CD4-positive, alpha-beta T cell treated with Interleukin-12 subunit alpha and Interleukin-12 subunit beta, for 1 hour (primary cell): ENCODE measurements around the gene RELN.

Experiments
- DNase-seq: peaks from one replicate; pipeline ENCODE4 v3.0.0-alpha.2; 2020

Gene RELN

DNA sequence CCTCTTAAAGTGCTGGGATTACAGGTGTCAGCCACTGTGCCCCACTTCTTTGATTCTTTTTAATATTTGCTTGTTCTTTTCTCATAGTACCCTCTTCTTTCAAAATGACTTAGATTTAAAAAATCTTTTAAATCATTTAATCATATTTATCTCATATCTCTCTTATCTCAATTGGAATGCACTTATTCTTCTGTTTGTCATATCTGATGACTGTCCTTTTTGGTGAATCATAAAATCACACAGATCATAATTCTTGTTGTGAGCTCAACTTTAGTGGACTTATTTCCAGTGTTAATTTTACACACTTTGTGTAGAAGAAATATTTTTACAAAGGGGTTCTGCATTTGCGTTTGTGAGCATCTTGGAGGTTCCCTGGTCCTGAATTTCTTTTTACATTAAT is 323.1 kb downstream of the RELN start:
- DNase-seq, result no peak

DNA sequence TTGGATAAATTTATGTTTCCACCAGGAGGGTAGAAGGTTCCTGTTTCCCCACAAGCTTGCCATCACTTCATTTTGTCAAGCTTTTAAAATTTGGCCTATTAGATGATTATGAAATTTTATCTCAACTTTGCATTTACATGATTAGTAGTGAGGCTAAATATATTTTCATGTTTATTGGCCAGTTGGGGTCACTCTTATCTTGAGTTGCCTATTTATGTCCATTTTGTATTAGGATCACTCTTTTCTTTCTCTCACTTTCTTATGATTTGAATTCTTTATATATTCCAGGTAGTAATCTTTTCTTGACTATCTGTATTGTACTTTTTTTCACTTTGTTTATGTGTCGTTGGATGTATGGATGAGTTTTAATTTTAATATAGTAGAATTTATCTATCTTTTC is 324.9 kb downstream of the RELN start:
- no peak for DNase-seq

DNA sequence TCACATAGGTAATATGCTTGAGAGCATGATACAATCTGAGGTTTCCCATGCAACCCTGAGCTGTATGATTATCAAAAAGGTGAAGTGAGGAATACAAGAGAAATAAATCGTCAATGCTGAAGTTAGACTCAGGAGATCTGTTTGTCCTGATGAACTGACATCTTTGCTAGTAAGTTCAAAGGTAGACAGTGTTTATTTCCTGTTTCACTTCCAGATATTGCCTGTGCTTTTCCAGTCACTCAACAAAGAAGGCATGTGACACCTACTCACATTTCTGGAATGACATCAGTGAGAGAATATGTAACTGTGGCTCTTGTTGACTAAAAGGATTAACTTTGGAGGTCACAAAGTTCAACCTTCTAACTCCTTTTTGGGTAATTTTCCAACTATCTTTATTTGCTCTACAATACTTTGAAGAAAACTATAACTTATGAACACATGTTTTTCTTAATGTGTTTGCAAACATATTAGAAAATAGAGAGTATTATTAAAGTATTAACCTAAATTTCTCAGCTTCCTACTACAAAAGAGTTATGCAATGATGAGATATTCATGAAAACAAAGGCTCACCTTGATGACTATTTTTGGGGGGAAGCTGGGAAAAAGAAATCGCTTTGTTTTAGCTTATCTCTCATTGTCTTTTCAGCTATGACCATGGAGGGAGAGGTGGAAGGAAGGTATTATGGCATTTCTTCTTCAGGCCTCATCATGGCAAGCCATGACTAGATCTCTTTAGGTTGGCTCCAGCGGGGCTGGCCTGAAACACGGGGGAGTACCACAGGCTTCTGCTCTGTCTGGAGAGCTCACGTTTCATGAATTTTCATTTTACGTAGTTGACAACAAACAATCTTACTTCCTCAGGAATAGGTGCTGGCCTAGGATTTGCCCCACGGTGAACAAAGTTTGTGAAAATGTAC is 328.7 kb downstream of the RELN start:
- DNase-seq, result no peak

DNA sequence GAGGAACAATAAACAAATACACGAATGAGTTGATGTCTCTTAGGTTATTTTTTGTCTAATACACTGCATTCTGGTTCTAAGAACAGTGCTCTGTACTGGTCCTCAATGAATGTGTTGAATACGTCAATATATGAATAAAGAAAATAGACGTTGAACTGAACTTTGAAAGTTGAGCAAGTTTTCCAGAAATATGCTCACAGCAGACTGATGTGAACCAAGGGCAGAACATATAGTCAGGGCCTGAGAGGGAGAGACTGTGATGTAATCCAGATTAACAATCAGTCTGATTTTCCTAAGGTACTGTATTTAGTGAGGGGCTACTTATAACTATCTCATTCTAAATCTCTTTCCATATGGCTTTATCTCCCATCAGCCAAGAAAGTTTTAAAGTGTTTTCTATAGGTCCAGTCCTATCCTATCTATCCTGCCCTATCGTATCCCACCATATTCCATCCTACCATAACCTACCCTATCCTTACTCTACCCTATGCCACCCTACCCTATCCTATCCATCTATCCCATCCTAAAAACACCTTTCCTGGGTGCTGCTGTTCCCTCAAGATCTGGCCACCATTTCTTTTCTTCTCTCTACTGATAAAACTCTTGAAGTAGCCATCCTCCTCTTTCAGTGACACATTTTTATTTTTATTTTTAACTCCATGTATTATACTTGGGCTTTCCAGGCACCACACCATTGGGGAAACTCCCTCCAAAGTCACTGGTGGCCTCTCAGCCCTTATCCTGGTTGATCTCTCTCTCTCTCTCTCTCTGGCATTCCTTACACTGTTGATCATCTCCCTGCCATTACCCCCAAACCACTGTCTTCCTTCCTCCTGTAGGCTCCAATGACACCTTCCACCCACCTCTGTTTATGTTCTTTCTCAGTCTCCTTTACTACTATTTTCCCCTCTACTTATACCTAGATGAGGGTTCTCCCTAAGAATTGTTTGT is 331.1 kb downstream of the RELN start:
- DNase-seq, result no peak

DNA sequence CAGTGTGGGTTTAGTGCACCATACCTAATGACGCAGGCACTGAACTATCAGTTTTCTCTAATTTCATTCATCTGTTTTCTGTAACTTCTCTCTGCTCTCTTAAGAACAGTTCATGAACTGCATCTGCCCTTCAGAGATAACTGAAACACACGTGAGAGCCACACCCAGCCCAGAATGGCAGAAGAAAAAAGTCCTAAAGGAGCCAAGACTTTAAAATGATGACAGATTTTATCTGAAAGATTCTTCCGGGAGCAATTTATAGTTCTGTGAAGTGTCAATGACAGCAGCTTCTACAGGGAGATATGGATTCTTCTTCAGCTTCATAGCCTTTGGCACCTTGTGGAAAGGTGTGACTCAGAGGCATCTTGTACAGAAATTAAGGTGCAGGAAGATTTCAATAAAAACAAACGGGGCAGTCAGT is 332.0 kb downstream of the RELN start:
- no peak for DNase-seq

DNA sequence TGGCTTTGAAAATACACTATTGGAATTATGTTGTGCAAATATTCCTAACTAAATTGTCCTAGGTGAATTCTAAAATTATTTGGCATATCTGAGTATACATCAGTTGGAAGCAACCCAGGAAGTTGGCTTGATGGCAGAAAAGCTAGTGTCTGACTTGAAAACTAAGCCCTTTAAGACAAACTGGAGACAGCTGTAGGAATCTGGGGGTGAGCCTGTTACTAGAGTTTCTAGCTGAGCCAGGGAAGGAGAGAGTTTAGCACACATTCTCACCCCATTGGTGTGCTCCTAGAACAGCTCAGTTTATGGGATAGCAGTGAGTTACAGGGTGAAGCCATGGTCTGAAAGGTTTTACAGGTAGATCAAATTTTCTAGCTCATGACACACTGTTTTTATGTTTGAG is 333.2 kb downstream of the RELN start:
- no peak for DNase-seq

DNA sequence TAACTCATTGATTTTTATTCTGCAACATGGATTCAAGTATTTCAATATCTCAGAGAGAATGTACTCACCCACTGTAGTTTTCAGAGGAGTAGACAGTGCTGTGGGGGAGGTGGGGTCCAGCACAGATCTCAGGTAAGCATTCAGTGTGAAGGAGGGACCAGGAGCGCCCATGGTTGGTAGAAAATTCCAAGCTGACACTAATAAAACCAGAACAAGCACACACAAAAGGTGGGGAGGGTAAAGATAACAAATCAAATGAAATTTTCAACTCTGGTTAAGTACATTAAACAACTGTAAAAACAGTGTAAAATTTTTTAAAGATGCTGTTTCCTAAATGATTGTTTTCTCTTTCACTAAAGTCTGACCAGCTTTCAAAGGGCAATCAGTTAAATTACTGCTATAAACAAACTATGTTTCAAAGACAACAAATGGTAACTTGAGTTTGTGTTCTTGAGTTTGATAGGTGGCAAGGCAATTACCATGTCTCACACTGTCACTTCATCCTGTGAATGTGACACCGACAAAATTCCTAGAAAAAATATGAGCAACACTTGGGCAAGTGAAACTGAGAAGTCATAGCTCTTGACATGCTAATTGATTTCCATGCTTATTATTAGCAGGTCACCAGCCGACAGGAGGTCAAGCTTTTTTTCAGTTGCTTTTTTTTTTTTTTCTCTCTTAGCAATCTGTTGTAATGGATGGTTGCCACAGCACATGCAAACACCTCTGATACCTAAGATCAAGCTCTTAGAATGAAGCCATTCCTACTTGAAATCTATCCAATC is 337.7 kb downstream of the RELN start:
- no peak for DNase-seq

DNA sequence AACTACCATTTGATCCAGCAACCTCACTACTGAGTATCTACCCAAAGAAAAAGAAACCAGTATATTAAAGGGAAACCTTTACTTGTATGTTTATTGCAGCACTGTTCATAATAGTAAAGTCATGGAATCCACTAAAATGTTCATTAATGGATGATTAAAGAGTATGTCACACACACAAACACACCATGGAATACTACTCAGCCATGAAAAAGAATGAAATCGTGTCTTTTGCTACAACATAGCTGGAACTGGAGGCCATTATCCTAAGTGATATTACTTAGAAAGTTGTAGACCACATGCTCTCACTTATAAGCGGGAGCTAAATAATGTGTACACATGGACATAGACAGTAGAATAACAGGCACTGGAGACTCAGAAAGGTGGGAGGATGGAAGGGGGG is 340.4 kb downstream of the RELN start:
- DNase-seq, result no peak

DNA sequence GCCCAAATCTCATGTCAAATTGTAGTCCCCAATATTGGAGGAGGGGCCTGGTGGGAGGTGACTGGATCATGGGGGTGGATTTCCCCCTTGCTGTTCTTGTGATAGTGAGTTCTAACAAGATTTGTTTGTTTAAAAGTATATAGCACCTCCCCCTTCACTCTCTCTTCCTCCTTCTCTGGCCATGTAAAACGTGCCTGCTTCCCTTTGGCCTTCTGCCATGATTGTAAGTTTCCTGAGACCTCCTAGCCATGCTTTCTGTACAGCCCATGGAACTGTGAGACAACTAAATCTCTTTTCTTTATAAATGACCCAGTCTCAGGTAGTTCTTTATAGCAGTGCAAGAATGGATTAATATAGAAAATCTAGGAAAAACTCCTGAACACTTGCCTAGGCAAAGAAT is 341.3 kb downstream of the RELN start:
- no peak for DNase-seq

DNA sequence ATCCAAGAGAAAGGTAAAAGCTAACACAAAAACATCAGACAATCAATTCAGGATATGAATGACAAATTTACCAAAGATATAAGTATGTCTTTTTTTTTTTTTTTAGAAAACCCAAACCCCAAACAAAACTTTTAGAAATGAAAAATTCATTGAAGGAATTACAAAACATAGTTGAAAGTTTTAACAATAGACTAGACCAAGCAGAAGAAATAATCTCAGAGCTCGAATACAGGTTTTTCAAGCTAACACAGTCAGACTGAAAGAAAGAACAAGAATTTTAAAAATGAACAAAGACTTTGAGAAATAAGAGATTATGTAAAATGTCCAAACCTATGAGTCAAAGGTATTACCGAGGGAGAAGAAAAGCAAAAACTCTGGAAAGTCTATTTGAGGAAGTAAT is 345.1 kb downstream of the RELN start:
- DNase-seq, result no peak

DNA sequence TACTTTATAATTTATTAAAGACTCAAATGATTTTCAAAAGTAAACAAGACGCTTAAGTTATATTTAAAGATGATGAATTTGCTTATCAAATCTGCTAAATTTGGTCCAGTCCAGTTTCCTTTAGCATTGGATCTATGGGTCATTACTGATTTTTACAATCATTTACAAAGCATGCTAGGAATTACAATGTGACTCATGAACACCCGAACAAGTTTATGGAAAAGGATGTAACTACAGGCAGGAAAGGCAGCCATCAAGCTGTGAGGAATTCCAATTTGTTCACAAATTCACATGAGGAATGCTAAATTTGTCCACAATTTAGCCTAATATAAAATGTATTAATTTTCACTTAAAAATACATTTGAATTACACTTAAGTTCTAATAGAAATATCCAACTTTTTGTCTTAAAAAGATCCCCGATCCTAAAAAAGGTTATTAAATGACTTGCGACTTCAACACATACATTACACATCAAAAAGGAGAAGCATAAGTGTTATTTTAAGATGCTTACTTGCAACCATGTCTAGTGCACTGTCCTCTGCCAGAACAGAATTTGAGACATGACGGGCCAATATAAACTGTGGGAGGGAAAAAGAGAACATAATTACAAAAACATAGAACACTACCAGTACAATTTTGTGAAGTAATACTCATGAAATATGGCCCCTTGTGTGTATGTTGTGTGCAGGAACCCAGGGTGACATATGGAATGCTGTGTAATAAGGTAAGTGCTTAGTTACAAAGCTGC is 349.3 kb downstream of the RELN start:
- no peak for DNase-seq

DNA sequence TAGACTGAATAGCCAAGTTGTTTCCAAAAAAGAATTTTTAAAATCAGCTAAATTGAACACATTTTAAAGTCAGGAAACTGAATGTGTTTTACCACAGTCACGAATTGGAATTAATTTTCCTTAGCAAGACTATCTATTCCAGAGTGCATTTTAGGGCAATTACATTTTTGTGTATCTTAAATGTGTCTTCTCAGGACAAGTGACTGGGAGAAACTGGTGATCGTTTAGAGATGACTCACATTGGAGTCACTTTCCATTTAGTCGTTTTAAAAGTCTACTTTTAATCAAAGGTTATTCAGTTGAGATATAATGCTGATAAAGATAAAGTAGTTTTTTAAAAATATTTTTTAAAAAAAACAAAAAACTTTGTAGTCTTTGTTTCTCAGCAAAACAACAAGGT is 351.7 kb downstream of the RELN start:
- DNase-seq, result no peak

DNA sequence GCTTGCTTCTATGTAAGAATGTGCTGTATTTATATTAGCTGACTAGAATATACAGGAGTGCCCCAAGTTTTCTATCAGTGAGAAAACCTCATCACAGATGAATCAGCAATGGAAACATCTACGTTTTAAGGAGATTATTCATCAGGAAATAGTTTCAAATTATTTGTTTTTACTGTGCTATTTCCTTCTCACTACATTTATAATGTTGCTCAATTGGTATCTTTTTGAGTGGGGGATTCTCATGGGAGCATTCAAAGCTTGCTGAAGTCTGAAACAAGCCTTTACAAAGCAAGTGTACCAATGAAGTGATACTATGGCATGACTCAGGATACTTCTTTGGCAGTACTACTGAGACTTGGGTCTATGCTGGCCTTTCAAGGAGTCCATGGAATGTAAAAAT is 352.4 kb downstream of the RELN start:
- no peak for DNase-seq

DNA sequence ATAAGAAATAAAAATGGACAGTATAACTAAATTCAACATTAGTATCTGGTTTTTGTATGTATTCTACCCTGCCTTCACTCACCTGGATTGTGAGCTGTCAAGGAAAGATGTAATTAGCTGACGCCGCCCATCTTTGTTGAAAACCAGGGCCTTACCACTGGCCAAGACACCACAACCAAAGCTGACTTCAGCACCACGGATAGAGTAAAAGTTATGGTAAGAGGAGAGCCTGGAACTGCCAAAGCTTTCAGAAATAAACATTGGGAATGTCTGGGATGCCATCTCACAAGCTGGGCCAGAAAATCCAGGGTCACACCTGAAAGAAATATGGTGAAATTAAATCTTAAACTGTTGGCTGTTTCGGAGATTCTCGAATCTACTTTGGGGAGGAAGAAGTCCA is 353.3 kb downstream of the RELN start:
- DNase-seq, result no peak

DNA sequence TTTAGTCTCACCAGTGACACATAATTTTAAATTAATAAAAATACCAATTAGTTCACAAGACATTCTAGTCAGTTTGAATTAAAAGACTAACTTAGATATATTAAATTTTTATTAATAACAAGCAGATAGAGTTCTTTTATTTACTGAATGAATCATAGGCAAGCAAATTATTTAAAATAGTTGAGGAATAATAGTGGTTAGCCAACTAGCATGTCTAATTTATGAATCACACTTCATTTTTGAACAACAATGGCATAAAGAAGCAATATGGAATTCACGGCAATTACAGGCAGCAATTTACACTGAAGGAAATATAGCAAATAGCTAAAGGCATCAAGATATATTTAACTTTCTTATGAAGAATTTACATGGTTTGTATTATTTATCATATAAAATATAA is 356.5 kb downstream of the RELN start:
- no peak for DNase-seq

DNA sequence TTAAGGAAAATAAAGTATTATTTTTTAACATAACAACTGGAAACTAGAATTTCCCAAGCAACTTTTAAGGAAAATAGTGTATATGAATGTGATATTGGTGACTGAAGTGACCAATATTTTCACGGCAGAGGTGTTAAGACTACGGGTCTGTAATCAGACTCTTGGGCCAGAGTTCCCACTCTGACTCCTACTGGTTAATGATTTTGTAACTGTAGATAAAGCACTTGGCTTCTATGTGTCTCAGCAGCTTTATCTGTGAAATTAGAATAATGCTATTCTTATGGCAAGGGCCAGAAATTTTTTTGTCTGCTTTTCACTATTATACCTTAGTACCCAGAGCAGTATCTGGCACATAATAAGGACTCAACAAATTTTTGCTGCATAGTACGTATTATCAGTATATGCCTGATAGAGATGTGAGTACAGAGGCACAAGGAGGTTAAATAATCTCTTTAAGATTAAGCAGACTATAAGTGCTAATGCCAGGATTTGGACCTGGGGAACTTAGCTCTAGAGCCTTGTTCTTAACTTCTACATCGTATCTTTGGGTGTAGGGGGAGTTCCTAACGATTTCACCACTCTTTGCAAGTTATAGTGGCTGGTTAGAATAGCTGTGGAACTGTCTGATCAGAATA is 357.3 kb downstream of the RELN start:
- DNase-seq, result no peak

DNA sequence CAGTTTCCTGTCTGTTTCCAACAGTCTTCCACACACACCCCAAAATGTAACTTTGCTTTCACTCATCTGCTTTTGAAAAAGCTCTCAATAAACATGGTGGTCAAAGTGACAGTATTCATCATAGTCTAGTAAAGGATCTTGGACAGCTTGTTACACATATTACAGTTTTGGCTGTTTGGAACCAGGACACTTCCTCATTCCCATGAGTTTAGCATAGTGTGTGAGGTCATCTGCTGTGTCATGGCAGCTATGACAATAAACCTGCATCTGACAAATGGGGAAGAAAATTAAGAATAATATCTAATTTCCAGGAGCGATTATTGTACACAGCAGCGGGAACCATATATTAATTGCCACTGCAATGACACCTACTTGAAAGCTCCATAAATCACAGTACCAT is 359.1 kb downstream of the RELN start:
- no peak for DNase-seq

DNA sequence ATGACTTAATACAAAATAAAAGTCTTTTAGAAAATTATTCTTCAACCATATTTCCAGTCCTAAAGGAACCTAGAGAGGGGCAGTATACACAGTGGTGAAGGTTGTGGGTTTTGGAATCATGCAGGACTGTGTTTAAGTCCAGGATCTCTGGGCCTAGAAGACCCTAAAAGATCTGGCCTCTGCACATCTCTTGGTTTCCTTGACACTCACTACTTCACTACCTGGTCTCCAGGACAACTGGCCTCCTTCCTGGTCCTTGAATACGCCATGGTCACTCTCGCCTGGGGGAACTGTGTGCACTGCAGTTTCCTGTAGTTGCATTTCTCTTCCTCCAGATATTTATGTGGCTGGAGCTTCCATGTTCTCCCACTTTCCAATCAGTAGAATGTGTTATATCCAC is 360.7 kb downstream of the RELN start:
- DNase-seq, result no peak

DNA sequence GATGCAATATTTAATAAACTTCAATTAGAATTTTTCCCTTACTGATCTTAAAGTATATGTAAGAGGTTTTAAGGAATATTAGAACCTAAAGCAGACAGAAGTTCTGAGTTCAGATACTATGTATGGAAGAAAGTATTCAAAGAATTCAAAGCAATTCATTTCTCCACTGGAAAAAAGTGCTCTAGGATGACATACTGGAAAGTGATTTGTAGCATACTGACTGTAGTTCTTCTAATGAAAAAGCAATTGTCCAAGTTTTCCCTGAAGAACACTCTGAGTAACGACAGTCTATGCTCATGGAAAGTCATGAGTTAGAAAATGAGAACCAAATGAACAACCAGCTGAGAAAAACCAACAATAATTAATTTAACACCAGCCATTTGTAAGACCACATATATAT is 362.7 kb downstream of the RELN start:
- no peak for DNase-seq

DNA sequence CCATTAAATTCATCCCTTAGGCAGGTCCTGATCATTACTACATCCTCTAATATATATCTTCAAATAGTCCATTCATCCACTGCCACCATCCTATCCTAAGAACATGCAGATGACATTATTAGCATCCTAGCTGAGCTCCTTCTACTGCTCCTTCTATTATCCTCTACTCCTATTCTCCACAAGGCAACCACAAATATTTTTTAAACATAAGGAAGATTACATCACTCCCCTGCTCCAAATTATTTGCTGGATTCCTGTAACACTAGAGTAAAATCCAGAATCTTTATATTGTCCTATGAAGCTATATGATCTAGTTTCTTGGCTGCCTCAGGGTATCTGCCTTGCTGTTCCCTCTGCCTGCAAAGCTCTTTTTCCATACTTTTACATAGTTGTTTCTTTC is 367.2 kb downstream of the RELN start:
- no peak for DNase-seq

DNA sequence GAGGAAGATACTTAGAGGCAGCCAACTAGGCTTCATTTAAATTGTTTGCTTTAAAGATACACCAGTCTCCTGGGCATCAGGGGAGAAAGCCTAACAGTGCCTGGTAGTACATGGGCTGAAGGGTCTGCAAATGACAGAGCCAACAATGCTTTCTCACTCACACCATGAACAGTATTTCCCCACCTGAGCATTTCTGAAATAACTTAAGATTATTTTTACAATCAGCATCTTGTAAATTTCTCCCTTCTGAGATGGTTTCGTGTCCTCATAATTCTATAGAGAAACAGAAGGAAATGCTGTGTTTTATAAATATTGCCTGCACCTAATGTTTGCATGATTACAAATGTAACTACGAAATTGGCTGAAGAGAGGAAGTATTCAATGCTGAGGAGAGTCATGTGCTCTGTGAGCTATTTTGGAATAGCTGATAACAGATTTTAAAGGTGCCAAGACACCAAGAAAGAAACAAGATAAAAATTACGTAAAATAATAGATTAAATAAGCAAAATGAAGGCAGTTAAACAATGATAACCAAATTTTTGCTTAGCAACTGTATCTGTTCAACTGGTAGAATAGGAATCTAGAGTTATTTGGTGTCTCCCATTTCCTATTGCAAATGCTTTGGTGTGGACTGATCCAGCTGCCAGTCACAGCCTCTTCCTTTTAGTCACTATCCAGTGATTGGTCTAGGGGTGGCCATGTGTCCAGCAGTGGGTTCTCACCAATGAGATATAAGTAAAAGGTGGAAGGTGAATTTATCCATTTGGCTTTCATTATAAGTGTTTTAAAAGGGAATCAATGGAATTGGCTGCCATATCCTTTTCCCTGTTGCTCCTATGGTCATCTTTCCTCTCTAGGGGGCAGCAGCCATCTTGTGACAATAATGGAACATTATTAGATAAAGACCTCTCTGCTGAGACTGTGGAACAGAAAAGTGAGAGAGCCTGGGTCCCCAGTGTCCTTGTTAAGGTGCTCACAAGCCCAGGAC is 375.5 kb downstream of the RELN start:
- no peak for DNase-seq
